Body of pancreas (tissue), 4 donors: ENCODE data around the gene FGFR3.

Experiments used
- POLR2A ChIP-seq, 3 donors: fragments of 450-650 bp; IDR thresholded peaks; one replicate each; pipeline ENCODE4 v1.6.1; 2016; ENCODE audit warnings: antibody characterized with exemption in 3 of 3, mild to moderate bottlenecking in 2 of 3
- TF ChIP-seq, protein P1 (sequence below), 7 experiments: fragments of 450-650 bp in 4 of 7; fragments of 200-600 bp in 3 of 7; sonication (generic) in 3 of 7; IDR thresholded peaks; one replicate each; pipeline ENCODE4 v1.5.1; 2016 to 2019; ENCODE audit warnings: antibody characterized with exemption in 7 of 7

DNA sequence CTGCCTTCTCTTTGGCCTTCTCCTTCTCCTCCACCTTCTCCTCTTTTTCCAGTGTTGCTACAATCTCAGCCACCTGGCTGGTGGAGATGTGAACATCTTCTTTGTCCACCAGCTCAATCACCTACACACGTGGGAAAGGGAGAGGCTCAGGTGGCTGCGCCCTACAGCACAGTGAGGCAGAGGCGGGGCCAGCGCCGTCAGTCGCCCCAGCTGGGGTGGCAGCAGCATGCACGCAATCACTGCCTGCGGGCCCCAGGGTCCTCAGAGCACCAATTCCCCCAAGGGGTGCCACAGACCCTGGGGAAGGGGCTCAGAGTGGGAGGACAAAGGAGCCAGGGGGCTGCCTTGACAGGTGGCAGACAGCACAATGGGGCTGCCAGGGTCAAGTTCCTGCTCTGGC, 21.4 kb downstream of the FGFR3 start:
- TF ChIP-seq POLR2A (IDR thresholded peaks at IDR 0.05): no peak
- TF ChIP-seq, protein P1, sequence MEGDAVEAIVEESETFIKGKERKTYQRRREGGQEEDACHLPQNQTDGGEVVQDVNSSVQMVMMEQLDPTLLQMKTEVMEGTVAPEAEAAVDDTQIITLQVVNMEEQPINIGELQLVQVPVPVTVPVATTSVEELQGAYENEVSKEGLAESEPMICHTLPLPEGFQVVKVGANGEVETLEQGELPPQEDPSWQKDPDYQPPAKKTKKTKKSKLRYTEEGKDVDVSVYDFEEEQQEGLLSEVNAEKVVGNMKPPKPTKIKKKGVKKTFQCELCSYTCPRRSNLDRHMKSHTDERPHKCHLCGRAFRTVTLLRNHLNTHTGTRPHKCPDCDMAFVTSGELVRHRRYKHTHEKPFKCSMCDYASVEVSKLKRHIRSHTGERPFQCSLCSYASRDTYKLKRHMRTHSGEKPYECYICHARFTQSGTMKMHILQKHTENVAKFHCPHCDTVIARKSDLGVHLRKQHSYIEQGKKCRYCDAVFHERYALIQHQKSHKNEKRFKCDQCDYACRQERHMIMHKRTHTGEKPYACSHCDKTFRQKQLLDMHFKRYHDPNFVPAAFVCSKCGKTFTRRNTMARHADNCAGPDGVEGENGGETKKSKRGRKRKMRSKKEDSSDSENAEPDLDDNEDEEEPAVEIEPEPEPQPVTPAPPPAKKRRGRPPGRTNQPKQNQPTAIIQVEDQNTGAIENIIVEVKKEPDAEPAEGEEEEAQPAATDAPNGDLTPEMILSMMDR (IDR thresholded peaks at IDR 0.05): no peak
